ENCODE data around the gene TTLL13. TPM values are rescaled to one million over a fixed set of nuclear protein-coding genes. Genes with fewer than 3 reads are reported as not detected.

TTLL13 gene
- polyA plus RNA-seq, 1 of the 3 experiments (the other 2 are of a cell fraction) = 0.03 TPM

- Histone ChIP-seq H4K20me1 (ENCODE audit: insufficient read depth) (no peaks in the 10 kb centered on the region), H3K79me2 (ENCODE audit: insufficient read depth) (peaks cover 26% of the 10 kb centered on the region), H3K4me2 (peak overlapping the region; percentile 77), H3K27ac (ENCODE audit: low read depth in 2 of 2, low read length in 1 of 2) (no peak overlapping the region), H3K4me1 (ENCODE audit: control insufficient read depth in 1 of 2, insufficient read depth in 2 of 2, low read depth in 1 of 2, low read length in 1 of 2) (peaks cover 5 to 9% of the 10 kb centered on the region in 2 experiments; a peak in 2 of 4 replicates), H3K9ac (0 out of 2 replicates have a peak overlapping the region, but pooled peaks have one; percentile 89), H2AFZ (ENCODE audit: low read depth) (no peak overlapping the region), H3K27me3 (ENCODE audit: insufficient read depth) (no peaks in the 10 kb centered on the region), H3K9me2 (no peaks in the 10 kb centered on the region), H3F3A (replicated peaks; ENCODE audit: insufficient read depth) (no peaks in the 10 kb centered on the region), H3K36me3 (replicated peaks in 1 of 2; ENCODE audit: control insufficient read depth in 1 of 2, insufficient read depth in 2 of 2, low read length in 1 of 2) (peaks cover 6 to 41% of the 10 kb centered on the region in 2 experiments), H3K4me3 (ENCODE audit: low read depth in 2 of 2, low read length in 1 of 2) (0 out of 4 replicates have a peak overlapping the region, but pooled peaks of 1 of the 2 experiments have one; percentile 74), H3K9me3 (no peaks in the 10 kb centered on the region)
- TF ChIP-seq PBX3 (IDR thresholded peaks at IDR 0.05) = no peak
- TF ChIP-seq NFIC (IDR thresholded peaks at IDR 0.05; ENCODE audit: borderline replicate concordance) = no peak
- TF ChIP-seq POLR2AphosphoS5 (IDR thresholded peaks at IDR 0.05; ENCODE audit: low read depth, low read length) = no peak
- TF ChIP-seq, protein P1, sequence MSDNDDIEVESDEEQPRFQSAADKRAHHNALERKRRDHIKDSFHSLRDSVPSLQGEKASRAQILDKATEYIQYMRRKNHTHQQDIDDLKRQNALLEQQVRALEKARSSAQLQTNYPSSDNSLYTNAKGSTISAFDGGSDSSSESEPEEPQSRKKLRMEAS (IDR thresholded peaks at IDR 0.05; ENCODE audit: low read depth) = no peak
- no peak for TF ChIP-seq FOSL2 (IDR thresholded peaks at IDR 0.05; ENCODE audit: borderline replicate concordance, low read depth)
- TF ChIP-seq USF1 (IDR thresholded peaks at IDR 0.05; ENCODE audit: borderline replicate concordance, low read depth) = no peak
- no peak for TF ChIP-seq EP300 (IDR thresholded peaks at IDR 0.05; ENCODE audit: borderline replicate concordance in 1 of 2, low read depth in 1 of 2, low read length in 1 of 2)
- TF ChIP-seq CHD2 (IDR thresholded peaks at IDR 0.05; ENCODE audit: low read length, partially characterized antibody) = no peak
- no peak for TF ChIP-seq SIN3A (IDR thresholded peaks at IDR 0.05; ENCODE audit: borderline replicate concordance, low read depth, low read length)
- TF ChIP-seq, protein P2, sequence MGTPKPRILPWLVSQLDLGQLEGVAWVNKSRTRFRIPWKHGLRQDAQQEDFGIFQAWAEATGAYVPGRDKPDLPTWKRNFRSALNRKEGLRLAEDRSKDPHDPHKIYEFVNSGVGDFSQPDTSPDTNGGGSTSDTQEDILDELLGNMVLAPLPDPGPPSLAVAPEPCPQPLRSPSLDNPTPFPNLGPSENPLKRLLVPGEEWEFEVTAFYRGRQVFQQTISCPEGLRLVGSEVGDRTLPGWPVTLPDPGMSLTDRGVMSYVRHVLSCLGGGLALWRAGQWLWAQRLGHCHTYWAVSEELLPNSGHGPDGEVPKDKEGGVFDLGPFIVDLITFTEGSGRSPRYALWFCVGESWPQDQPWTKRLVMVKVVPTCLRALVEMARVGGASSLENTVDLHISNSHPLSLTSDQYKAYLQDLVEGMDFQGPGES (IDR thresholded peaks at IDR 0.05; ENCODE audit: low read depth, low read length) = no peak
- TF ChIP-seq SMC3 (IDR thresholded peaks at IDR 0.05; ENCODE audit: low read depth, low read length) = no peak
- TF ChIP-seq RAD21 (IDR thresholded peaks at IDR 0.05; ENCODE audit: low read length) = no peak
- TF ChIP-seq TEAD4 (IDR thresholded peaks at IDR 0.05; ENCODE audit: borderline replicate concordance, insufficient read depth) = no peak
- TF ChIP-seq NRF1 (IDR thresholded peaks at IDR 0.05; ENCODE audit: low read depth, low read length) = no peak
- no peak for DNase-seq
- POLR2A ChIA-PET = interaction anchor here (1.3 to 2.5 kb wide), 3 partner anchors 58 to 130 kb away, joined by 3 to 10 read pairs (median 6); partner anchors contain the start of gene IDH2
- 88% methylated on average over 4 of the region's 13 CpGs for WGBS (ENCODE audit: low lambda C conversion rate)
- CTCF ChIA-PET = interaction anchor here (0.9 to 5.4 kb wide), 10 partner anchors 11 to 236 kb away, joined by 3 to 35 read pairs (median 9); partner anchors contain the start of gene TTLL13
Measured at GRCh38 chr15:90232196-90232595, 17.2 kb upstream of the TTLL13 start.
